ENCODE results near the gene WASHC2C. TPM values are rescaled to one million over a fixed set of nuclear protein-coding genes. Genes with fewer than 3 reads are reported as not detected.
"Not testable (repeated sequence)": the region's sequence is repeated elsewhere in the genome, so short reads cannot be mapped to it uniquely, and the experiment has no call there.

WASHC2C gene
- 22.9 and 29.7 TPM in 2 replicates for total RNA-seq (2012; rRNA removed)

- H3K27me3 ChIP-seq (ENCODE audit: control insufficient read depth, insufficient read depth, low read length); H3K4me1 ChIP-seq (ENCODE audit: control insufficient read depth, insufficient read depth, low read length); H3K9me3 ChIP-seq (replicated peaks; ENCODE audit: low read length); H3K36me3 ChIP-seq (ENCODE audit: insufficient read depth, low read length): not testable (repeated sequence)
- Histone ChIP-seq H3K4me2 (ENCODE audit: low read length) (peak within 1 kb of the TSS; percentile 82), H3K9ac (ENCODE audit: low read depth, low read length) (peak within 1 kb of the TSS; percentile 89), H3K4me3 (ENCODE audit: low read length) (peak within 1 kb of the TSS; percentile 89)
These were observed at the start of gene WASHC2C for GRCh38 chr10:45726703-45727420. WASHC2C (plus strand) TSS chr10:45727266; CDS start chr10:45727318, 52 bp downstream.

GRCh38 chr10:45678467-45678866 lies 48.6 kb upstream of the WASHC2C start:
- H3K27me3 ChIP-seq (ENCODE audit: control insufficient read depth, insufficient read depth, low read length); H3K36me3 ChIP-seq (ENCODE audit: insufficient read depth, low read length); H3K9ac ChIP-seq (ENCODE audit: low read depth, low read length); H3K9me3 ChIP-seq (replicated peaks; ENCODE audit: low read length); H3K4me2 ChIP-seq (ENCODE audit: low read length); H3K4me1 ChIP-seq (ENCODE audit: control insufficient read depth, insufficient read depth, low read length); H3K4me3 ChIP-seq (ENCODE audit: low read length): not testable (repeated sequence)

- H3K27me3 ChIP-seq (ENCODE audit: control insufficient read depth, insufficient read depth, low read length); H3K9me3 ChIP-seq (replicated peaks; ENCODE audit: low read length); H3K4me3 ChIP-seq (ENCODE audit: low read length); H3K36me3 ChIP-seq (ENCODE audit: insufficient read depth, low read length); H3K9ac ChIP-seq (ENCODE audit: low read depth, low read length); H3K4me1 ChIP-seq (ENCODE audit: control insufficient read depth, insufficient read depth, low read length); H3K4me2 ChIP-seq (ENCODE audit: low read length): not testable (repeated sequence)
These were observed 16.8 kb upstream of the WASHC2C start for GRCh38 chr10:45710200-45710796.

GRCh38 chr10:45711223-45711622 lies 15.8 kb upstream of the WASHC2C start:
- not testable (repeated sequence) for H3K36me3 ChIP-seq (ENCODE audit: insufficient read depth, low read length); H3K9ac ChIP-seq (ENCODE audit: low read depth, low read length); H3K4me2 ChIP-seq (ENCODE audit: low read length); H3K4me3 ChIP-seq (ENCODE audit: low read length); H3K9me3 ChIP-seq (replicated peaks; ENCODE audit: low read length); H3K4me1 ChIP-seq (ENCODE audit: control insufficient read depth, insufficient read depth, low read length); H3K27me3 ChIP-seq (ENCODE audit: control insufficient read depth, insufficient read depth, low read length)

GRCh38 chr10:45717053-45717452 lies 10.0 kb upstream of the WASHC2C start:
- not testable (repeated sequence) for H3K4me2 ChIP-seq (ENCODE audit: low read length); H3K9me3 ChIP-seq (replicated peaks; ENCODE audit: low read length); H3K36me3 ChIP-seq (ENCODE audit: insufficient read depth, low read length); H3K4me3 ChIP-seq (ENCODE audit: low read length); H3K27me3 ChIP-seq (ENCODE audit: control insufficient read depth, insufficient read depth, low read length); H3K9ac ChIP-seq (ENCODE audit: low read depth, low read length); H3K4me1 ChIP-seq (ENCODE audit: control insufficient read depth, insufficient read depth, low read length)

- H3K4me3 ChIP-seq (ENCODE audit: low read length); H3K36me3 ChIP-seq (ENCODE audit: insufficient read depth, low read length); H3K27me3 ChIP-seq (ENCODE audit: control insufficient read depth, insufficient read depth, low read length); H3K9ac ChIP-seq (ENCODE audit: low read depth, low read length); H3K4me2 ChIP-seq (ENCODE audit: low read length); H3K9me3 ChIP-seq (replicated peaks; ENCODE audit: low read length); H3K4me1 ChIP-seq (ENCODE audit: control insufficient read depth, insufficient read depth, low read length): not testable (repeated sequence)
These were observed 9.4 kb upstream of the WASHC2C start for GRCh38 chr10:45717642-45718041.

GRCh38 chr10:45721503-45721902 lies 5.6 kb upstream of the WASHC2C start:
- not testable (repeated sequence) for H3K4me2 ChIP-seq (ENCODE audit: low read length); H3K36me3 ChIP-seq (ENCODE audit: insufficient read depth, low read length); H3K27me3 ChIP-seq (ENCODE audit: control insufficient read depth, insufficient read depth, low read length); H3K9ac ChIP-seq (ENCODE audit: low read depth, low read length); H3K4me1 ChIP-seq (ENCODE audit: control insufficient read depth, insufficient read depth, low read length); H3K4me3 ChIP-seq (ENCODE audit: low read length); H3K9me3 ChIP-seq (replicated peaks; ENCODE audit: low read length)

- H3K9me3 ChIP-seq (replicated peaks; ENCODE audit: low read length); H3K4me3 ChIP-seq (ENCODE audit: low read length); H3K9ac ChIP-seq (ENCODE audit: low read depth, low read length); H3K36me3 ChIP-seq (ENCODE audit: insufficient read depth, low read length); H3K4me1 ChIP-seq (ENCODE audit: control insufficient read depth, insufficient read depth, low read length); H3K27me3 ChIP-seq (ENCODE audit: control insufficient read depth, insufficient read depth, low read length); H3K4me2 ChIP-seq (ENCODE audit: low read length): not testable (repeated sequence)
These were observed 3.2 kb upstream of the WASHC2C start for GRCh38 chr10:45723851-45724250.

GRCh38 chr10:45727421-45727965 lies 427 bp downstream of the WASHC2C start:
- not testable (repeated sequence) for H3K4me1 ChIP-seq (ENCODE audit: control insufficient read depth, insufficient read depth, low read length)
- peak overlapping the region; percentile 89 for H3K9ac ChIP-seq (ENCODE audit: low read depth, low read length)

GRCh38 chr10:45734449-45734848 lies 7.4 kb downstream of the WASHC2C start:
- not testable (repeated sequence) for H3K9ac ChIP-seq (ENCODE audit: low read depth, low read length); H3K4me2 ChIP-seq (ENCODE audit: low read length); H3K4me1 ChIP-seq (ENCODE audit: control insufficient read depth, insufficient read depth, low read length); H3K9me3 ChIP-seq (replicated peaks; ENCODE audit: low read length); H3K4me3 ChIP-seq (ENCODE audit: low read length); H3K36me3 ChIP-seq (ENCODE audit: insufficient read depth, low read length); H3K27me3 ChIP-seq (ENCODE audit: control insufficient read depth, insufficient read depth, low read length)

More at GRCh38 chr10:45727421-45727965, 427 bp downstream of the WASHC2C start:
- H3K9me3 ChIP-seq (replicated peaks; ENCODE audit: low read length); H3K27me3 ChIP-seq (ENCODE audit: control insufficient read depth, insufficient read depth, low read length); H3K36me3 ChIP-seq (ENCODE audit: insufficient read depth, low read length): not testable (repeated sequence)
- Histone ChIP-seq H3K4me3 (ENCODE audit: low read length) (peak overlapping the region; percentile 89), H3K4me2 (ENCODE audit: low read length) (peak overlapping the region; percentile 82)

- not testable (repeated sequence) for H3K36me3 ChIP-seq (ENCODE audit: insufficient read depth, low read length); H3K4me2 ChIP-seq (ENCODE audit: low read length); H3K9me3 ChIP-seq (replicated peaks; ENCODE audit: low read length); H3K4me3 ChIP-seq (ENCODE audit: low read length); H3K9ac ChIP-seq (ENCODE audit: low read depth, low read length); H3K4me1 ChIP-seq (ENCODE audit: control insufficient read depth, insufficient read depth, low read length); H3K27me3 ChIP-seq (ENCODE audit: control insufficient read depth, insufficient read depth, low read length)
These were observed 7.8 kb downstream of the WASHC2C start for GRCh38 chr10:45734867-45735266.

GRCh38 chr10:45741559-45741958 lies 14.5 kb downstream of the WASHC2C start:
- not testable (repeated sequence) for H3K36me3 ChIP-seq (ENCODE audit: insufficient read depth, low read length); H3K4me2 ChIP-seq (ENCODE audit: low read length); H3K27me3 ChIP-seq (ENCODE audit: control insufficient read depth, insufficient read depth, low read length); H3K4me1 ChIP-seq (ENCODE audit: control insufficient read depth, insufficient read depth, low read length); H3K9ac ChIP-seq (ENCODE audit: low read depth, low read length); H3K9me3 ChIP-seq (replicated peaks; ENCODE audit: low read length); H3K4me3 ChIP-seq (ENCODE audit: low read length)

Measured in skeletal muscle satellite cell (primary cell).